ENCODE measurements around the gene TTC4. TPM values are rescaled to one million over a fixed set of nuclear protein-coding genes. Genes with fewer than 3 reads are reported as not detected.

The TTC4 gene
- total RNA-seq, 1 donor from 2014 or later: 23.9 TPM

DNA sequence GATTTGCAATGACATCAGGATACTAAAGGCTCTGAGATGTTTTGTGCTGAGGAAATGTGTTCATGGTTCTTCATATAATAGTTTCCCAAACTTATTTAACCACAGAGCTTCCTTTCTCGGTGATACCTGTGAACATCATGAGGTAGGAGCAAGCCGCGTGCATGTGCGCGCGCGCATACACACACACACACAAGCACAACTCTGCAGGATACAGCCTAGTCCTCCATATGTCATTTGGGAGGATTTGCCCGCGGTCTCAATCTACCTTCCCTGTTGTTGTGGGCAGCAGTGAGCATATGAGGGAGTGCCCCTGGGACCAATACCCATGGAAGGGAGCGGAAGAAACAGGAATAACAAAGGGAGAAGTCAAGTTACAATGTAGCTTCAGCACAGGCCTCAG lies 12.2 kb upstream of the TTC4 start:
- DNase-seq (ENCODE audit: extremely low read depth, low read depth, low spot score): no peak

DNA sequence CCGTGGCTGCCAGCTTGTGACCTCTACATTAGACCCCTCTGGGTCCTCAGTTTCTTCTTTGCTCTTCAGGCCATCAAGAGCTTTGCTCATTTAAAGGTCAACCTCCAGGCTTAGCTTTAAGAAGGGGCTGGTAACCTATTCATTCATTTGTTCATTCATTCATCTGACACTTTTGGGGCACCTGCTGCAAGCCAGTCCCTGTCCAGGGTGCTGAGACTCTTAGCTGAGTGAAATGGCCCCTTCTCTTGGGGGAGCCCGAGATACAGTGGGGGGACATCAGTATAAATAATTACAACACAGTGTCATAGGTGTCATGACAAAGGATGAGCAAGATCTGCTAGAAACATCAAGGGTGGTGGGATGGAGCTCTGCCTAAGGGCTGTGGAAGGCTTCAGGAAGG lies 10.5 kb upstream of the TTC4 start:
- no peak for DNase-seq (ENCODE audit: extremely low read depth, low read depth, low spot score)

DNA sequence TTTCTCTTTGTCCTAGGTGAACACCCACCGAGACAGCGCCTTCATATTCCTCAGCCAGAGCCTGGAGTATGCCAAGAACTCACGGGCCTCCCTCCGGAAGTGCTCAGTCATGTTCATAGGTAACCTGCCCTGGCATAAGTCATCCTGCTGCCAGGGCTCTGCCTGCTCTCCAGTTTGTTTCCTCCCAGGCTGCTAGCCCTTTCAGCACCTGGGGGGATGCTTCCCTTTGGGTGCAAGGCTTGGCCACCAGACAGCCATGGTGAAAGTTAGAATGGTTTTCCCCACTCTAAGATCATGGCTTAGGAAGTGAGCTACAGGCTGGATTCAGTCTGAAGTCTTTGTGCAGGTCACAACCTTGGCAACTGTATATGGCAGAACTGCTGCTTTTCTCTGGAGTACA lies 9.2 kb upstream of the TTC4 start:
- DNase-seq (ENCODE audit: extremely low read depth, low read depth, low spot score): no peak

DNA sequence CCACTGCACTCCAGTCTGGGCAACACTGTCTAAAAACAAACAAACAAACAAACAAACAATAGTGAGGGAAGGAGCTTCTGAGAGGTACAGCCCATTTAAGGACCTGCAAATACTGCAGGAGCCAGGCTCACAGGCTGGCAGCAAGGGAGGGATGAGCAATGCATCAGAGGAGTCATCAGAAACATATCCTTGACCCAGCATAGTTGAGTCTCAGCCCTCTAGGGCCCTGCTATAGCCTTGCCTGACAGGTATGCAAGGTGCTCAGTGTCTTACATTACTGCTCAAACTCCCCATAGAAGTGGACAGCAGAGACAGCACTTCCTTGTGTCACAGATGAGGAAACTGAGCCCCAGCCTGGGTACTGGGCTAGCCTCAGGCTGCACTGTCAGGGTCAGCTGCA lies 7.3 kb upstream of the TTC4 start:
- DNase-seq (ENCODE audit: extremely low read depth, low read depth, low spot score): no peak

DNA sequence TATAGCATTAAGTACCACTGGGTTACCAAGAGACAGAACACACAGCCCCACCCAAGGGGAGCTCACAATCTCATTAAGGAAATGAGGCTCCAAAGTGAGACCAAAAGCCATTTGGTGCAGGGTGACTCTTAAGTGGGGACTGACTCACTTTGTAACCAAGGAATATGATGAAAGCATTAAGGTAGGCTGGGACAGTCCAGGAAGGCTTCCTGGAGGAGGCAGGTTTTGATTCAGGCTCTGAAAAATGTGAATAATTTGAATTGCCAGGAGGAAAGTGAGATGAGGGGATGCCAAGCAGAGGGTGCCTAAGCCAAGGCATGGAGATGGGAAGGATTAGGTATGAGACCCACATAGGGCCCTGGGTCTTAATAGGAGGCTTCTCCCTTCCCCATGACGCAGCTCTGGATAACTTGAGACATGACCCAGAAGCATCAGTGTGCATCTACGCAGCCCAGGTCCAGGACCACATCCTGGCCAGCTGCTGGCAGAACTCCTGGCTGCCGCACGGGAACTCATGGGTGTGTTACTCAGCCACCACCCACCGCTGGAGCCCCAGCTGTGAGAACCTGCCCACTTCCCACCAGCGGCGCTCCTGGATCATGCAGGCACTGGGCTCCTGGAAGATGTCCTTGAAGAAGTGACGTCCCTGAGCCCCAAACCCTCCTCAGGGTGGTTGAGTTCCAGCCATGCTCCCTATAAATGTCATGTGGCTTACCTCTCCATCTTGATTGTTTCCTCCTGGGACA lies 5.9 kb upstream of the TTC4 start:
- no peak for DNase-seq (ENCODE audit: extremely low read depth, low read depth, low spot score)

DNA sequence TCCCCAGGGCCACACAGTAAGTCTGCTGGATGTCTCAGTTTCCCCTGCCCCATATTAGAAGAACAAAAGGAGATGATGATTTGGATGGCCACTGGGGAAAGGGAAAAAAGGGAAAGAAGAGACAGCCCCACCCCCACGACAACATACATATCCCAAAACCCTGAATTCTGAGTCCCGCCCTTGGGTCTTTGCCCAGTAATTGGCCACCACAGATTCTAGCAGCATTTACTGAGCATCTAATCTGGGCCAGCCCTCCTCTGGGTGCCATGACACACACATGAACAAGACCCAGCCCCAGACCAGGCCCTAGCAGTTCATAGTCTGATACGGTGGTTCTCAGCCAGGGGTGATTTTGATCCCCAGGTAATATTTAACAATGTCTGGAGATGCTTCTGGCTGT lies 5.2 kb upstream of the TTC4 start:
- no peak for DNase-seq (ENCODE audit: extremely low read depth, low read depth, low spot score)

DNA sequence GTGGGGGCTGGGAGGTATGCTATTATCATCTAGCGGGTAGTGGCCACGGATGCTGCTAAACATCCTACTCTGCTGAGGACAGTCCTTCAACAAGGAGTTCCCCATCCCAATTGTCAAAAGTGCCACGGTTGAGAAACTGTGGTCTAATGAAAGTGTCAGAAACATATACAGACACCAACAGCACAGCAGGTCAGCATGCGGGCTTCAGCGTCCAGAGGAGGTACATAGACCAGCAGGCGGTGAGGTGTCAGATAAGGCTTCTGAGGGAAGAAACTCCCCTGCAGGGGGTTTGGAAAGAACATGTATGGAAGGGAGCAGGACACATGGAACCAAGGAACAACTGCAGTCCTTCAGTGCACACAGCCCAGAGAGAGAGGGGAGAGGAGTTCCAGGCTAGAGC lies 4.8 kb upstream of the TTC4 start:
- no peak for DNase-seq (ENCODE audit: extremely low read depth, low read depth, low spot score)

DNA sequence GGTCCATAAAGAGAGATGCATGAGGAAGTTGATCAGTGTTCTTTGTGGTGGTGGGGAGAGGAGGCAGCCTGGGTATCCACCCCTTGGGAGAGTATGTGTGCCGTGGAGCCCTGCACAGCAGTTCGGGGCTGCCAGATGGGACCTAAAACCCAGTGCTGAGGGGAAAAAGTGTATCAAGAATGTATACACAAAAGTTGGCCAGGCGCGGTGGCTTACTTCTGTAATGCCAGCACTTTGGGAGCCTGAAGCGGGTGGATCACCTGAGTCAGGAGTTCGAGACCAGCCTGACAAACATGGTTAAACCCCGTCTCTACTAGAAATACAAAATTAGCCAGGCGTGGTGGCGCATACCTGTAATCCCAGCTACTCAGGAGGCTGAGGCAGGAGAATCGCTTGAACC lies 4.1 kb upstream of the TTC4 start:
- DNase-seq (ENCODE audit: extremely low read depth, low read depth, low spot score): no peak

DNA sequence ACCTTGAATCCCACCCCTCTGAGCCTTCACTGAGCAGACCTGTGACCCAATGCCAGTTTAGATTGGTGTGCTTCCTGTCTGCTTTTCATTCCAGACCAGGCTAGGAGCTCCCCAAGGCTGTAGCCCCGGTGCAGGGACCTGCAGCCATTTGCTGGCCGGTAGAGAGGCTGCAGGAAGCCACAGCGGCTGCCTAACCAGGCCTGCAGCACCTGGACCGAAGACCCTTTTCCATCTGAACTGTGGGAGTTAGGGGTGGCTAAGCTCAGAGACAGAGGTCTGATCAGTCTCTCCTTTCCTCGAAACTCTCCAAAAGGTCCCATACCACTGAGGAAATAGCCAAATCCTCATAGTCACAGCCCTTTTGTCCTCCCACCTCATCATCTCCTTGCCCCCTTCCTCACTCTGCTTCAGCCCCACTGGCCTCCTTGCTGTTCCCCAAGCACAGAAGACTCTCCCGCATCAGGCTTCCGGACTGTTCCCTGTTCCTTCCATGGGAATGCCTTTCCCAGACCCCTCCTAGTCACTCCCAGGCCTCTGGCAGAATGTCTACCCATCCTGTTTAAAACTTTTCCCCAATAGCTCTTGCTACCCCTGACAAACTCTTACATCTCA lies 674 bp upstream of the TTC4 start:
- no peak for DNase-seq (ENCODE audit: extremely low read depth, low read depth, low spot score)

DNA sequence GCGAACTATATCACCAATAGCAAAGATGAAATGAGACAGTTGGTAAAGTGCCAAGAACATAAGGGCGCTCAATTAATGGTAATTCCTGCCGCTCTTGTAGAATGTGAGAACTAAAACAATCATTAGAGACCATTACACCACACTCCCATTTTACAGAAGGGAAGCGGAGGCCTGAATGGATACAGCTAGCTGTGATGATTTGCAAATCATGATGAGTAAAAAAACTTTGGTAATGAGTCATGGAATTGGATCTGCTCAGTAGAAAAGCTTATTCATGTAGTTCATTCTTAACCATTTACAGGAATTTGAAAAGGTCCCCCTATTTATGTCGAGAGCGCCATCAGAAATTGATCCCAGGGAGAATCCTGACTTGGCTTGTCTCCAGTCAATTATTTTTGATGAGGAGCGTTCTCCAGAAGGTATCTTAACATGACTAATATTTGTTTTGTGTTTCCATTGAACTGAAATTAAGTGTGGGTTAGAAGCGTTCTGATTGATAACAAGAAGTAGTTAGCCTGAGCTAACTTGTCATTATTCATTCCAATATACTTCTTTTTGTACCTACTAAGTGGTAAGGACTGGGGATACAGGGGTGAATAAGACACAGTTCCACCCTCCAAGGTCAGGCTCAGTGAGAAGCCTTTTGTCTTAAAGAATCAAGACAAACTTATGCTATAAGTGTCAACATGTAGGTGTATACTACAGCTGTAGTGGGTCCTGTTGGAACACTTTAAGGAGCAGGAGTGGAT lies 812 bp downstream of the TTC4 start:
- peak; percentile 10 for DNase-seq (ENCODE audit: extremely low read depth, low read depth, low spot score)

DNA sequence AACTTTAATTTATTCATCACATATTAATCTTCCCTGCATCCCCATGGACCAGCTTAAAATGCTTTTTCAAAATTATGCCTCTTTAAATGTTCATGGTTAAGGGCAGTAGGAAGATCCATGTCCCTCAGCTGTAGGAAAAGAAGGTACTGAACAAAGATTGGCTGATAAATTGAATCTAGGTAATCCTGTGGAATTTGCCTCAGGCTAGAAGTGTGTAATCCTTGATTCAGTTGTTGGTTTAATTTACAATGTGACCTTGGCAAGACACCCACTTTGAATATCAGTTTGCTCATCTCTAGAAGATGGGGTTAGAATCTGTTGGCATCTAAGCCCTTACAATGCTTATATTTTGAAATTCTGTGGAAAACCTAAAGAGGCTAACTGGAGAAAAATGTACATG lies 6.1 kb downstream of the TTC4 start:
- DNase-seq (ENCODE audit: extremely low read depth, low read depth, low spot score): no peak

DNA sequence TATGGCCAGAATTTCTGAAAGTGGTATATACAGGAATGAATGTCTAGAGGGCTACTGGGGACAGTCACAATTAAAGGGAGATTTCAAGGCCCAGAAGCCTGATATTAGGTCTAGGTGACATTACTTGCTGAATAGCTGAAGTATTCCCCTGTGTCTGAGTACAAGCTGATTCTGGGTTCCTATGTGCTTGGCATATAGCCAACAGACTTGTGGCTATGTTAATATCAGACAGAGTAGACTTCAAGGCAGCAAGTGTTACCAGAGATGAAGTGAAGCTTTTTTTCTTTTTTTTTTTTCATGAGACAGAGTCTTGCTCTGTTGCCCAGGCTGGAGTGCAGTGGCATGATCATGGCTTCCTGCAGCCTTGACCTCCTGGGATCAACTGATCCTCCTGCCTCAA lies 8.3 kb downstream of the TTC4 start:
- no peak for DNase-seq (ENCODE audit: extremely low read depth, low read depth, low spot score)

DNA sequence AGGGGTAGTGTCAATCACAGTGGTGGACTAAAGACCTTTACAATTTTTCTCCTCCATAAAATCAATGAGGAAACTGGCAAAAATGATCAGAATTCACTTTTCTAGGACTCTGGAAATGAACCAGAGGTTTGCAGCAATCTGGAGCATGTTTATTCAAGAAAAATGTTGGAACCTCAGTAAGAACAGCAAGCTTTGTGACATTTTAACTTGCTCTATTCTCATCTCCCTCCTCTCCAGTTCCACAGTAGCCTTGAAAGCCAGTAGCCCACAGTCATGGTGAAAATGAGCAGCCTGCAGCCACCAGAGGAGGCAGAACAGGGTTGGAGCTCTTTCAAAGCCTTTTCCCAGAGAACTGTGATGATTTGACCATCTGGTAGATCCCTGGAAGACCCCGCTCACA lies 9.1 kb downstream of the TTC4 start:
- no peak for DNase-seq (ENCODE audit: extremely low read depth, low read depth, low spot score)

DNA sequence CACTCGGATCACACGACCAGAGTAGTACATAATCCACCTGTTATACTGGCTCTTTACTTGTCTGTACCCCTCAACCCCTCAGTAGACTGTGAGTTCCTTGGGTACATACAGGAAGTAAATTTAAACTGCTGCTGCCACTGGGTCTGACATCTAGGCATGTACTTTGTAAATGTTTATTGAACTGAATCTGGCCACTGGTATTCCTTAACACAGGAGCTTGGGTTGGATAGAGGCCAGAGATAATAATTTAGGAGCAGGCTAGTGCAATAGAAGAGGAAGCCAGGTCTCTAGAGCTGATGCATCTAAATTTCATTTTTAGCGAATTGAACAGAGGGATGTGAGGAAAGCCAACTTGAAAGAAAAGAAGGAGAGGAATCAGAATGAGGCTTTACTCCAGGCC lies 12.4 kb downstream of the TTC4 start:
- no peak for DNase-seq (ENCODE audit: extremely low read depth, low read depth, low spot score)

DNA sequence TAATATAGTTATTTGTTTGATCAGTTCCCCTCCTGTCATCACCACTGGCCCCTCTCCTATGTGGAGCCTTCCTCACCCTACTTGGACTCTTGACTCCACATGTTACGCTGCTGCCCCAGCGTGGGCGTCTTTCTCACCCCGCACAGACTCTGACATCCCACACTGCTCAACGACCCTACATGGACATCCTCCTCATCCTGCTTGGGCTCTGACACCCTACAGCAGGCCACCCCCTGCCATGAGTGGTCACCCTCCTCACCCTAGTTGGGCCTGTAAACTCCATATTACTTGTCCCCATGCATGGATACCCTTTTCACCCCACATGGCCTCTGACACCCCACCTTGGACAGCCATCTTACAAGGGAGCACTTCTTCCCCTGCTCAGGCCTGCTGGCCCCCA lies 21.0 kb downstream of the TTC4 start:
- DNase-seq (ENCODE audit: extremely low read depth, low read depth, low spot score): no peak

DNA sequence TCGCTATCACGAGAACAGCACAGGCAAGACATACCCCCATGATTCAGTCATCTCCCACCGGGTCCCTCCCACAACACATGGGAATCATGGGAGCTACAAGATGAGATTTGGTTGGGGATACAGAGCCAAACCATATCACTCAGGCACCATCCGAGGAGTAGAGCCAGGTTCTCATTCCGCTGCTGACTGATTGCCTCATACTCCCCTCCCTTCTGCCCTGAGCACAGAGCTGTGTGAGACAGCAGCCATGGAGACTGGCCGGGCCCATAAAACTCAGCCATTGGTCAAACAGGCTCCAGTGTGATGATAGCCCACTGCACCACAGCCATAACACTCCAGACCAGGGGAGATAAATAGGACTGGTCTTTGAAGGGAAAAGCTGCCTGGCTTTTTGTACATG lies 22.6 kb downstream of the TTC4 start:
- DNase-seq (ENCODE audit: extremely low read depth, low read depth, low spot score): no peak

DNA sequence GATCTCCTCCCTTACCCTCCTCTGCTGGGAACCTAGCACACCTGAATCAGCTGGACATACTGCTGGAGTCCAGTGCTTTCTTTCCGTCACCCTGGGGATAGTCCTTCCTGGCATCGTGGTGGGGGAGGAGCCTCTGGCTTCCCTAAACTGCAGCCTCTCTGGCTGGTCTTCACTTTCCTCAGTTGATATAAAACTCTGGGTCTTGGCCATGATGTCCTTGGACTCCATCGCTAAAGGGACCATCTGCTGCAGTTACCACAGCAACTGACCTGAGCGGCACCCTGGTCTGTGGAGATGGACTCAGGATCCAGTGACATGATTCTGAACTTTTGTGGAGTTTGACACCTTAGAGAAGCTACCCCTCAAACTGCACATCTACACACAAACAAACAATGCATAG lies 25.9 kb downstream of the TTC4 start:
- DNase-seq (ENCODE audit: extremely low read depth, low read depth, low spot score): no peak

DNA sequence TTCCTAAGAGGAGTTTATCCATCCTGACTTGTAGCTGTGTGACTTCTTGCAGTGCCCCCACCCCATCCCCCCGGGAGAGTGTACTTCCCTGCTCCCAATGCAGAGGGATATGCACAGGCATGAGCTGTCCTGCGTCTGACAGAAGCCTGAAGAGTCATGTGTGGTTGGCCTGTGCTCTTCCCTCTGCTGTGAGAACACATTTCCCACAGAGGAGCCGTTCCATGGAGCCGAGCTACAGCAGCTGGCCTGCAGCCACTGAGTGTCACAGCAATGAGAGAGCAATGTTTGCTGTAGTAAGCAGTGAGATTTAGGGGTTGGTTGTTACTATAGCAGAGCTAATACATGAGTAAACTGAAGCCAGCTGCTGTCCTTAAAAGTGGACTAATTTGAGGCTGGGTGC lies 26.6 kb downstream of the TTC4 start:
- DNase-seq (ENCODE audit: extremely low read depth, low read depth, low spot score): no peak

DNA sequence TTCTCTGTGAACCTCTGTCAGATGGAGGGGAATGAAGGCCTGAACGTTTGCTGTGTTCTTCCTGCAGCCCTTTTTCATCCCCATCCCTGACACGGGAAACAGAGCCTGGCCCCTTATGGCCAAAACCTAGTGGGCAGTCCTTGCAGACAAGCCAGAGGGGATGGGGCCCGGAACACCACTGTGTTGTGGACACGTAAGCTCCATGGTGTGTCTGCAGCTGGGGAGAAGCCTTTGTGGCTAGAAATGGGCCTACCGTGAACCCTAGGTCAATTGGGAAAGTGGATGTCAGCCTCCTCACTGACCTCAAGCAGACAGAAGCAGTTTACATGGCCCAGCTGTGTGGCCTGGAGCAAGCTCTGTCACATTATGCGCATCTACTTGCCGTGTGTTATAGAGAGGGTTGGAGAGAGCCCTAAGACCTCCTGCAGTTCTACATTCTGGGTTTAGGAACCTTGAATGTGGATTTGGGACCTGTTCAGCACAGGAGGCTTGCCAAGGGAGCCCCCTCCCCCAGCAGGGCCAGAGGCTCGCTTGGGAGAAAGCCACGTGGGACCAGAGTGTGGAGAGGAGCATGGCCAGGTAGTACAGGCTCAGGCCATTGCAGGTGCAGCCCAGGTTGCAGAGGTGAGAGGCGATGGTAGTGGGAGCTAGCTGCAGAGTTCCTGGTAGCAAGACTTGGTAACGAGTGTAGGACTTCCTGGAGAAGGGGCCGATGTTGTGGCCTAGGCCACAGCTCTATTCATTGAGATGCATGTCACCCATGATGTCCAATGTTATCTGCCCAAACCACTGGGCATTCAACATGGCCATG lies 28.0 kb downstream of the TTC4 start:
- no peak for DNase-seq (ENCODE audit: extremely low read depth, low read depth, low spot score)

DNA sequence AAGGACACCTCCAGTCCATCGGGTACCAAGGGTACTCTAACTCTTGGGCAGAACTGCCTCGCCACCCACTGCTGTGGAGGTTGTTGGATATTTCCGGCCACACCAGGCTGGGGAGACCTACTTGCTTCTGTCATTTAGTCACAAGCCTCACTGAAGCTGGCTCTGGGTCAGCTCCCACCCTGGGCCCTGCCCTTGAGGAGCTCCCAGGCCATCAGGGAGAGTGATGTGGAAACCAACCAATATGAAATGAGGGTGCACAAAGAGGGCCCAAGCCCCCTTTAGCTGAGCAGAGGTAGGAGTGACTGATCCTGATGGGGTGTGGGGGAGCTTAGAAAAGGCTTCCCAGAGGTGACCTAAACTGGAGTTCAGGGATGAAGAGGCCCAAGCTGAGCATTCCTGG lies 29.0 kb downstream of the TTC4 start:
- DNase-seq (ENCODE audit: extremely low read depth, low read depth, low spot score): no peak

DNA sequence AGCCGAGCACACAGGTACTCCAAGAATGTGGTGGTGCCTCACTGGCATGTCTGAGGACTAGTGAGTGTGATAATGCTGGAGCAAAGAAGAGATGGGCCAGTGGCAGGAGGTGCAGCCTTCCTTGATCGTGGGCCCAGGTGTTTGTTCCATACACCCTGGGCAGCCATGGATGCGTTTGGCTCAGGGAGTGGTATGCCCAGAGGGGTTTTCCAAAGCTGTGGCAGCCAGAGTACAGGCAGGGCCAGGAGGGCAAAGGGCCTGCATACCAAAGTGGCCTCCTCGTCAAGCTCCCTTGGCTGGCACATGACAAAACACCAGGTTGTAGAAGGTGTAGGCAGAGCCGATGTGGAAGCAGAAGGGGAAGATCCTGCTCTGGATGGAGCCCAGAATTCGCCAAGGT lies 29.6 kb downstream of the TTC4 start:
- DNase-seq (ENCODE audit: extremely low read depth, low read depth, low spot score): no peak

Measured in glomerular endothelial cell (primary cell).